NCI-H2171 treated with DMSO at 0.1 percent for 48 hours (cell line): ENCODE results near the gene ODC1.
A peak's percentile ranks its signal among the peaks of the same experiment; 100 is the strongest.
"Not testable (repeated sequence)": the region's sequence is repeated elsewhere in the genome, so short reads cannot be mapped to it uniquely, and the experiment has no call there.

Experiments
- DNase-seq: peaks from one replicate; lab custom pipeline; 2025; lab: John Stamatoyannopoulos, UW

ODC1 gene

DNA sequence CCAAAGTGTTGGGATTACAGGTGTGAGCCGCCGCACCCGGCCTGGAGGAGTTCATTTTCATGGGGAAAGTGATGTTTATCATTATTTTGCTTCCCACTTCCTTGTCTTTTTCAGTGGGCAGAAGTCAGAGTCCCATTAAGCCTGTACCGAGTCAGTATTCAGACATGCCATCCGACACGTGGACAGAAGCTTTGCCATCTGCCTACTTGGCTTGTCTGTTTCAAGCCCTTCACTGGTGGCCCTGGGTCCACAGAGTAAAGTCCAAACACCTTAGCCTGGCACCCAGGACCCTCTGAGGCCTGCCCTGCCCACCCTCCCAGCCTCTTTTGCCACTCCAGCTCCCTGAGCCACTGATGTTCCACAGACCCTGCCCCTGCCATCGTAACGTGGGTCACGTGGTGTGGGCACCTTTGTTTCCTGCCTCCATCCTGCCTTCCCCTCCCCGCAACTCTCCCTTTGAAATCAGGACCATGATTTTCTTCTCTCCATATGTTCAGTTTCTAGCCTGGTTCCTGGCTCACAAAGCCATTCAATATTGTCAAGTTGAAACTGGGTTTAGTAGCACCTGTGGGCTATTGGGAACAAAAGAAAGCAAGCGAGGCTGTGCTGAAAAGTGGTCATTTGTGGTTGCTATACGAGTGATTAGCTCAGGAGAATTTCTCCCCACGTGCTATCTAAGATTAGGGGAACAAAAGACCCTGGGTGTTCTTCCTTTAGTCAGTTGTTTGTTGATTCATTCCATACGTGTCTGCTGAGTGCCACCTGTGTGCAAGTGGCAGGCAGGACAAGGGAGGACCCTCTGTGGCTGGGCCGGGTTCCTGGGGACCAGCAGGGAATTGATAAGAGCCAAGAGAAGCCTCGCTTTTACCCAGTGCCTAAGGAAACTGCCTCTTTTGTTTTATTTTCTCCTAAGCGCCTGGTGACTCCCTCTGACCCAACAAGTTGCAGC, 5.1 kb upstream of the ODC1 start:
- DNase-seq = no peak

DNA sequence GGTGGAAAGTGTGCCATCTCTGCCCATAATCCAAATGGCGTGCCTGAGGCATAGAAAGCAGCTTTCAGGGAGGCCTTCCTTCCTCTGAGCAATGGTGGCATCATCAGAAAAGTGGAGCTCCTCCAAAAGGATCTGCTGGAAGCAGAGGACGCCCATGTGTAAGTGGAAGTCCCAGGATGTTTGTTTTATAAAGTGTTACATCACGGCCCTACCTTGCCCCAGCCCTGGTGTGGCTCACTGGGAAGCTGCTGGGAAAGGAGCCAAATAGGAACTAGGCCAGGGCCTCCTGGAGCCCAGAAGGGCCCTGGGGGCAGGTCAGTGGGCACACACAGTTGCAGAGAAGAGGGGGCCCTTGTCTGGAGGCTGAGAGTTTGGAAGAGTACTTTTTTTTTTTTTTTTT, 4.2 kb upstream of the ODC1 start:
- DNase-seq = peak; percentile 42

DNA sequence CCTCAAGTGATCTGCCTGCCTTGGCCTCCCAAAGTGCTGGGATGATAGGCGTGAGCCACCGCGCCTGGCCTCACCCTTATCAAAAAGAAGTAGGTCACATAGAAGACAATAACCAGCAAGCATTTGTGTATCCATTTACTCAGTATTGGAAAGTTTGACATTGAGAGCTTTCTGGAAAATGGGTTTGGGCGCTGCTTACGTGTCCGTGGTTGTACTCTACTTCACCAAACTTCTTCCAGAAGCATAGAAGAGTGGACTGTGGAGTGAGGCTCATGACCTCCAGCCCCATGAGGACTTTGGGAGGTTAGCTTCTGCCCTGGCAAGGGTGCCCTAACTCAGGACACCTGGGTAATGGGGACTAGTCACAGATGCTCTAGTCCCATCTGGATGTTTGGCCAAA, 3.7 kb upstream of the ODC1 start:
- DNase-seq = no peak

DNA sequence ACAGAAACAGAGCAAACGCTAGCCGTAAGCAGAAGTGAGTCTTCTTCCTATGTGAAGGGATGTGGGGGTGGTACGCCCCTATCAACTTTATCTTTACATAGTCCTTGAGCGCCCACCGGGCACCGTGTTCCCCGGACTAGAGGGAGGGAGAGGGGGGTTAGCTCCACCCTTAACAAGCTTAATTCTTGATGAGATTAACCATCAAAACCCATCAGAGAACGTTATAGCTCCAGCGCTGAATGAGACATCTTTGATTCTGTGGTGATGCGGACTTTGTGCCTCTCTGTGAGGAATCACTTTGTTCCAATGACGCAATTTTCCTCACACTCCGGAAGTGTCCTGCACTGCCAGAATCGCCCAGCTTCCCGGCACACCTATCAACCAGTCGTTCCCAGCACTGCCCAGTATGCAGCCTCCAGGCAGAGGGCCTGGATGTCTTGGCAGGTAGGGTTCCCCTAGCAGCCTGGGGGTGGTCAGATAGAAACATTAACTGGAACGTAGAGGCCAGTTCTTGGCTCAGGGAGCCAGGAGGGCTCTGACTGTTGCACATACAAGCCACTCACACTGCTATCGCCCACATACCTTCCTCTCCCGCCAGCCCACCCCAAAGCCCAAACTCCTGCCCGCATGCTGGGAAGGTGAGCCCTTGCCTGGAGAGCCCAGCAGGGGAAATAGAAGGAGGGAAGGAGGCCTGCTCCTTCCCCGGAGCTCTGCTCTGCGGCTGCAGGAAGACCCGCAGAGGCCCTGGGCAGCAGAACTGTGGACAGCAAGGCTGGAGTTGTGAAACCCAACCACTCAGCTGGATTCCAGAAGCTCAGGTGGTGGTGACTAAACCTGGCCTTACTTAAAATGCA, 1.9 kb upstream of the ODC1 start:
- DNase-seq = no peak

DNA sequence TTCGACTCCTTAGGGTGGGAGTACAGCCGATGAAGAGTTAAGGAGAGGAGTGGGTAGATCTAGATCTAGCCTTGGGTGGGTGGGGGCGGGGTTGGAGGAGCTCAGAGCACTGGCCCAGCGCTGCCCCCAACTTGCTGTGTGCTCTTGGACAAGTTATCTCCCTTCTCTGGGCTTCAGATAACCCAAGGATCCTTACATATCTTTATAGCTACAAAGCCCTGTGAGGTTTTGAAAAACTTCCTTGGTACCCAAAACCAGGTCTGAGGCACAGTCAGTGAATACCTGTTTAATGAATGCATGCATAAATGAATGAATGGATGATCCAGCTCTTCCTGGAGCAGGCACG, 1.3 kb upstream of the ODC1 start:
- DNase-seq = no peak

DNA sequence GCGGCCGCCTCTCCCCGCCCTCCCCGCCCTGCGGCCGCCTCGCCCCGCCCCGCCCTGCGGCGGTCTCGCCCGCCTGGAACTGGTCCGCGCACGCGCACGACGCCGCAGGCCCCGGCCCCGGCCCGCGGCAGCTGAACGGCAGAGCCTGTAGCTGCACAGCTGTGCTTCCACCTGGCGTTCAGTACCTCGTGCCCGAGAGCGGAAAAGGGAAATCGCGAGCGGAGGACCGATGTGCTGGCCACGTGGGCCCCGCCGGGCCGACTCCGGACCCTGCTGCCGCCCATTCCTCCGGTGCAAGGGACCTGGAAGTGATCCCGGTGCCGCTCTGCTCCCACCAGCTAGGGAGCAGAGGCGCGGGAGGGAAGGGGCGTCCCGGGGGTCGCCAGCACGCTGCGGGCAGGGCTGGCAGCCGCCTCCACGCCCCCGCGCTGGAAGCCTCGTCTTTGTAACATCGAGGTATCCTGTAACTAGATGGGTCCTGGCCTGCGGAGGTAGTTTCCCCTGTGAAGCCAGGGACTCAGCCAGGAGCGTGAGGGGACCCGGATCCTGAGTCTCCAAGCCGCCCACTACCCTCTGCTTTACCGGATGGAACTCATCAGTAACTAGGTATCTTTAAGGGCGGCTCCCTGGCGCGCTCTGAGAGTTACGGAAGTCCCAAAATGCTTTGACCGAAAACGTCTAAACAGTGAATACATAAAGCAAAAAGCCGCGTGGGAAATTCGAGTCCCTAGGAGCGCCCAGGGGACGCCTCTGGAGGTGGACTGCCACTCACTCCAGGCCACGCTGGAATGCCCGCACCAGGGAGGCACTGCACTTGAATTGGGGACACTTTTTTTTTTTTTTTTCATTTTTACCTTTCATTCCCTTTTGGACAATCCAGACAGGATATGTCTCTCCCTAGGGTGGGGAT, 704 bp upstream of the ODC1 start:
- peak; percentile 97 for DNase-seq

DNA sequence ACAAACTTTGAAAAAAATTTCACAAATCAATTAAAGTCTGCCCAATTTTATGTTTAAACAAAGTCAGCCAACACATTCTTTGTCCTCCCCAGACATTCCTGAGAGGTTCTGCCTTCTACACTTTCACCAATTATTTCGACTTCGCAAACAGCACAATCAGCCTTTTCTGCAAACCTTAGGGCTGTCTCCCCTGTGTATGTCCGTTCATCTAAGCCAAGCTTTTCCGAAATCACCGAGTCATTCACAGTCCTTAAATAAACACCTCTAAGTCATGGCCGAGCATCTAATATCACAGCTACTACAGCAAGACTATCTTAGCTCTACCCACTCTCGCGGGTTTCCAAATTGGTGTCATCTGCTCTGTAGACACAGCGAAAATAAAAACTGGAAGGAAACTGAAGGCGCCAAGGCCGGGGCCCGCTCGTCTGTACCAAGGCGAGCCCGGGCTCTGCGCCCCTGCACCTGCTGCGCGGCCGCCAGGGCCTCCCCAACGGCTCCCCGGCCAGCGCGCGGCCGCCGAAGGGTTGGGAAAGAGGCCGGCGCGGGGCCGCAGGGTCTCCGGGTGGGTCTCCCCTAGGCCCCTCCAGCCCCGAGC, 730 bp downstream of the ODC1 start:
- peak; percentile 69 for DNase-seq

DNA sequence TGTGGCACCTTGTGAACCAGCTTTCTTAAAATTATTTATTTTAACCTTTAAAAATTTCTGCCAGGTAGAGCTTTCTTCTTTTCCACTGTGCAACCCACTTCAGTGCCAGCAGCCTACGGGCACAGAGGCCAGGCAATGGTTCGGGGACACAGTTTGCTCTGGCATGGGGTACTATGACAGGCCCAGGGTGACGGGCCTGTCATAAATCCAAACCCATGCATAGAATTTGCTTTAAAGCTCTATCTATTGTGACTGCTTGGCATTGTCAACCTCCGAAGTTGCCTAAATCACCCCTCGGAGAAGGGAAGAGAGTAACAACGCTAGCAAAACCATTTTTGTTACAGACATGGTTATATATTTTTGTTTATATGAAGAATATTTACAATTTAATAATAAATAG, 1.5 kb downstream of the ODC1 start:
- DNase-seq = no peak

DNA sequence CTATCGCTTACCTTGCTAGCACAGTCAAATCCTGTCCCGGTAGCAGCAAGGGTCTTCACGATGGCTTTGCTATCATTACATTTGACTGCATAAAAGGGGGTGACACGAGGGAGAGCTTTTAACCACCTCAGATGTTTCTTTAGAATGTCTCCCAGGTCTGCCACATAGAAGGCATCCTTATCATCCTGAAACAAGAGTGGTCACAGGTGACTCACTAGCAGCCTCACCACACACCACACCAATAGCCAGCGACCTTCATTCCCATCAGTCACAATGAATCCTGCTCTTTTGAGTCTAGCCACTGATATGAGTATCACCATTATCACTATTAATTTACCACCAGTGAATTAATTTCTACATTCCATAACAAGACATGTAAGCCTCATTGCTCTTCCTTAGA, 3.7 kb downstream of the ODC1 start:
- DNase-seq = no peak

DNA sequence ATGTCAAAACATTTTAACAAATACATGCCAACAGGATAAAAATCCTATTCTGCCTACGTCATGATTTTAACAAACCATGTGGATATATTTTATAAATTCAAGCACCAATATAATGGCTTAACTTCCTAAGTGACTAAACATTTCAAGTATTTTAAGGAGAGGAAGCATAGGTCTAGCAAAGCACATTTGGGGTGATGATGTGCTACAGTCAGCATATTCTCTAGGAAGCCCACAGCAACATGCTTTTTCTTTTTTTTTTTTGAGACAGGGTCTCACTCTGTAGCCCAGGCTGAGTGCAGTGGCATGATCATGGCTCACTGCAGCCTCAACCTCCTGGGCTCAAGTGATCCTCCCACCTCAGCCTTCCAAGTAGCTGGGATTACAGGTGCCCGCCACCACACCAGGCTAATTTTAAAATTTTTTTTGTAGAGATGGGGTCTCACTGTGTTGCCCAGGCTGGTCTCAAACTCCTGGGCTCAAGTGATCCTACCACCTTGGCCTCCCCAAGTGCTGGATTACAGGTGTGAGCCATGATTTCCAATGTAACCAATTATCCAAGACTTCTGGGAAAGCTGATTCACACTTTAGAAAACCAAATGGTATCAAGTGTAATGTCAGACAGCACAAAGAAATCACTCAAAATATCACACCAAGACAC, 5.5 kb downstream of the ODC1 start:
- DNase-seq = not testable (repeated sequence)

DNA sequence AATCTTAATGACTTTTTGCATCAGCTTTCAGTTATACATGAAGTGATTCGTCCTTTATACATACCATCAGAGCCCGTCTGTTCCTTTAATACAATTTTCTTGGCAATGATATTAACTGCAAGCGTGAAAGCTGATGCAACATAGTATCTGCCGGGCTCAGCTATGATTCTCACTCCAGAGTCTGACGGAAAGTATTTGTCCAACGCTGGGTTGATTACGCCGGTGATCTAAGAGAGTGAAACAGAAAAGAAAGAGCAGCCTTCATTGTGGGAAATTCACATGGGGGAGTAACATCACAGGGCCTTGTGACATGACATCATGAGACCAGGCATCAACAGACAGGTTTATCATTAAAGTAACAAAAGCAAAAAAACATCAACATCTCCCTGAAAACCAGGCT, 6.2 kb downstream of the ODC1 start:
- no peak for DNase-seq

DNA sequence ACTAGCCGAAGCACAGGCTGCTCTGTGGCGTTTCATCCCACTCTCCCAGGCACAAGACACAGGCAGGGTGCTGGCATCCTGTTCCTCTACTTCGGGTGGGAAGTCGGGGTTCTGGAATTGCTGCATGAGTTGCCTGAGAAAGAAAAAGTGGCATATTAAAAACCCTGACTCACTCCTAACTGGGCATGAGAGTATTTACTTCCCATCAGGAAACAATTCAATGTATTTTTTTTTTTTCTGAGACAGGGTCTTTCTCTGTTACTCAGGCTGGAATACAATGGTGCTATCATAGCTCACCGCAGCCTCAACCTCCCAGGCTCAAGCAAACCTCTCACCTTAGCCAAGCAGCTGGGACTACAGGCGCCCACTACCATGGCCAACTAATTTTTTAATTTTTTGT, 7.4 kb downstream of the ODC1 start:
- no peak for DNase-seq

DNA sequence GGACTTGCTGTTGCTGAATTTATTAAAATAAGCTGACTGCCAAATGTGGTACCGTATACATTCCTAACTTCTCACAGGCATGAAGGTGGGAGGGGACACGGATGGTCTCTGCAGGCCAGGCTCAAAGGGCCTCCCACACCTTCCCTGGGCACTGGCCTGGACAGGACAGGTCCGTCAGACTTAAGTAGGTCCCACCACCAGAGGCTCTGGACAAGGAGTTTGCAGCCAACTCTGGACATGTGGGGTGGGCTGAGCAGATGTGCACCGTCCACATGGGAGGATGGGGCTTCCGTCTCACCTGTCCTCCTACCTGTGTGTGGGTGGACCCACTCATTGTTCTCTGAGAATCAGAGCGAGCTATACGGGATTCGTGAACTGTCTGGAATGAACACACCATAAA, 8.2 kb downstream of the ODC1 start:
- DNase-seq = no peak

DNA sequence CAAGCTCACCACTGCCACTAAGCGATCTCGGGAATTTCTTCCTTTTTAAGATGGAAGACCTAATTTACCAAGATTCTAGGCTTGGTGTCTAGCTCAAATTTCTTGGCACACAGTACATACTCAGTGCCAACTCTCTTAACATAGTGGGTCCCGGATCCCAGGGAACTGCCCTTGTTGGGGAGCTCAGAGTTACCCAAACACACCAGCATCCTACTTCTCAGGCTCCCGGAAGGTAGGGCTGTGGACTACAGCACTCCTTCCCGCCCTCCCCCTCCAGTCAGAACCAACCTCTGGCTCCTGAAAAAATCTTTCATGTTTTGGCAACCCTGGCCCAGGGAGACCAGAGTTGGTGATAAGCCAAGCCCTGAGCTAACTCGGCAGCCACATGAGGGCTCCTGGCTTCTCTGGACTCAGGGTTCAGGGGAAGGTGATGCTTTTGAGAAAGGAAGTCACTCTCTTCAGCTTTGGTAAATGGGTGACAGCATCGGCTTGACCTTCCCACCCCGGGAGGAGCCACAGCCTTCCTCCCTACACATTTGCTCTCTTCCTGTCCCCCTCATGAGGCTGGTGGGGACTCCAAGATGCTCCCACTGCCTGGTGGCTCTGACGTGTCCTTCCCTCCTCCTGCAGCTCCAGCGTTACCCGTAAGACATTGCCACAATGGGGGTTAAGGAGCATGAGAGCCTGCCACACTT, 8.8 kb downstream of the ODC1 start:
- no peak for DNase-seq

DNA sequence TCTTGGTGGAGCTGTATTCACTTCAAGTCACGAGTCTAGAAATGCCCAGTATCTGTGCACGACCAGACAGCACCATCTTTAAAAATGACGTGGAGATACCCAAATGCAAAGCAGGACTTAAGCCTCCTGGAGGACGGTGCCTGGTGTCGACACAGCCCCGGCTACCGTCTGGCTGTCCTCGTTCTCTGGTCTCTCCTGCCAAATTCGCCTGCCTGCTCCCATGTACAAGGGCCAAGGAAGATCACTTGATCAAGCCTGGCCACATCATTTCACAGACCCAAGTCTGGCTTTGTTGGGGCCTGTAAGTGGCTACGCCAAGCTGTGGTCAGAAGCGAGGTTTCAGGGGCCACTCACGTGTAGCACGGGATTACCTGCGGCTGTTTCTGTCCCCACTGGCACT, 9.4 kb downstream of the ODC1 start:
- no peak for DNase-seq

DNA sequence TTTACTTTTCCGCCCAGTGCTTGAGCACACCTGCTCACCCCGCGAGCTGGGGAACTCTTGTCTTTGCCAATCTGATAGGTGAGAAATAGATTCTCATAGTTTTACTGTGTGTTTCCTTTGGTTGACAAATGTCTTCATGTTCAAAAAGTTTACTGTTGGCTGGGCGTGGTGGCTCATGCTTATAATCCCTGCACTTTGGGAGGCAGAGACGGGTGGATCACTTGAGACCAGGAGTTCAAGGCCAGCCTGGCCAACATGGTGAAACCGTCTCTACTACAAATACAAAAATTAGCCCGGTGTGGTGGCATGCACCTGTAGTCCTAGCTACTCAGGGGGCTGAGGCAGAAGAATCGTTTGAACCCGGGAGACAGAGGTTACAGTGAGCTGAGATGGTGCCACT, 10.3 kb downstream of the ODC1 start:
- DNase-seq = no peak

DNA sequence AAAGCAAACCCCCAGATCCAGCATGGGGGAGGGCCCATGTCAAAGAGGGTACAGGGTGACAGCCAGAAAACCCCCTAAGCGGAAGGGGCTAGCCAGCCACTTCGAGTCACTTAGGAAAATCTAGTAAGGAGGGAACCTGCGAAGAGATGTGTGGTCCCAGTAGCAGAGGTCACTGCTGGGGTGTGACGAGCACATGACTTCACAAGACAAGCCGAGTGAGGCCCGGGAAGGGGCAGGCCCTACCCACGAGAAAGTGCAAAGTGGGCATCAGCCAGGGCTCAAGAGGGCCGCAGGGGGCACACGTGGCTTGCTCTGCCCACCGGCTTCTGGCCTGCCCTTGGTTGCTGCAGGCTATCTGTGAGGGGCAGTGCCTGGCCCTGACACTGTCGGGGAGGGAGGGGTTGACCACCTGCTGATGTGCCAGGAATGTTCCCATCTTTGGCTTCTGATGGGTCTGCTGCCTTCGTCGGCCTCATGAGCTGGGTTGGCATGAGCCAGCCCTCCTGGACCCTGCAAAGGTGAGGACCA, 11.5 kb downstream of the ODC1 start:
- DNase-seq = no peak

DNA sequence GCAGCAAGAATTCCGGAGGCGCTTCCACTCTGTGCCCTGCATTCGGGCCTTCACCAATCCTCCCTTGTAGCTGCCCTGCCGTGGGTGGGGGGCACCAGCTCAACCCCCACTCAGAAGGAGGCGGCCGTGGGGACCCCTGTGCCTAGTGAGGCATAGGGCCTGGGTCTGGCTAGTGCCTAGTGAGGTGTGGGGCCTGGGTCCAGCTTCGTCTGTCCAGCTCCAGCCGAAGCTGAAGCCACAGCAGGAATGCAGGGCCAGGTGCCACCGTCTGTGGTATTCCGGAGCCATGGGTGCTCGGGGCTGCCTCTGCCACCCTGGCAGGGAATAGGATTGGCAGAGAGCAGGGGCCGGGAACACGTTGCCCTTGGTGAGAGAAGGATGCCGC, 12.3 kb downstream of the ODC1 start:
- DNase-seq = no peak

DNA sequence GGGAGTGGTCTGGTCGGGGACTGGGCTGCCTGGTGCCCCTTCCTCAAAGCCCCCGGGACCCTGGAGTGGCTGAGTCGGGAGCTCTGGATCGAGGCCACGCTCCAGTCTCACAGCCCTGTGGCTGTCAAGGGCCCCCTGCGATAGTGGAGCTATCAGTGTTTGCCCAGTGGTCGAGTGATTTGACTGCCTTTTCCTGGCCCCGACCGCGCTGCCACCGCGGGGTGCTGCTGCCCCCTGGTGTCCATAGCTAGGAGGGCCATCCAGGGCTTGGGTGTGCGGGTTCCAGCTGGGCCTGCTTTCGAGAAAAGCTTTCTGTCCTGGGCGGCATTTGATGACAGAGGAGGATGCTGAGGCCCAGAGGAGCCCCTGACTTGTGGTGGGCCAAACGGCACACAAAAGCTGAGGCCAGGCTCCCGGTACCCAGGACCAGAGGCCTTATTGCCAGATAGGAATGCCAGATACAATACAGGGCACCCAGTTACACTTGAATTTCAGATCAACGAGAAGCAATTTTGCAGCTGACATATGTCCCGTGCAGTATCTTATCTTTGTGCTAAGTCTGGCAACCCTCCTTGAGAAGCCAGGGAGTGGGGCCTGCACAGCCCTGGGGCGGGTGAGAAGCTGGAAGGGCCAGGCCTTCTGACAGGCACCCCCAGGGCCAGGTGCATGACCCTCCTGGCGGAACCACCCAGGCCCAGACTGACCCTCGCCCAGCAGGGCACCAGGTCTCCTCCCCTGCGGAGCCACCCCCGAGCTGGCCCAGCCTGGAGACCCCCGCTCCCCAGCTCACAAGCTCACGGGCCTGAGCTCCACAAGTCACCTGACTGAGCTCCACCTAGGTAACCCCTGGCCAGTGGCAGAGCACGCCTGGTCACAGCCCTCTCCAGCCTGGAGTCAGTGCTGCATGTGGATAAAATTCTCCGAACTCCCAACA, 13.0 kb downstream of the ODC1 start:
- peak; percentile 81 for DNase-seq
